ENCODE results near the gene CITED2. TPM values are rescaled to one million over a fixed set of nuclear protein-coding genes. Genes with fewer than 3 reads are reported as not detected.
A peak's percentile ranks its signal among the peaks of the same experiment; 100 is the strongest.

The CITED2 gene
- total RNA-seq, 1 donor from 2014 or later, result 10.3 TPM

- DNase-seq (ENCODE audit: low read depth) (peak; percentile 61), FAIRE-seq (peak; percentile 85)
- H3K27me3 ChIP-seq (ENCODE audit: control insufficient read depth, insufficient read depth, low read length), result no peaks in the 10 kb centered on the region
- no peak for TF ChIP-seq CTCF (IDR thresholded peaks at IDR 0.05; ENCODE audit: insufficient read depth, low read length, severe bottlenecking)
- H3K4me3 ChIP-seq (ENCODE audit: low read depth, low read length), result no peak overlapping the region
- no peaks in the 10 kb centered on the region for H3K36me3 ChIP-seq (ENCODE audit: control insufficient read depth, insufficient read depth, low read length)
Measured at GRCh38 chr6:139344186-139344963, 30.1 kb downstream of the CITED2 start.

GRCh38 chr6:139343052-139343750 is 31.2 kb downstream of the CITED2 start:
- DNase-seq (ENCODE audit: low read depth) (peak; percentile 44), FAIRE-seq (no peak)
- Histone ChIP-seq H3K27me3 (ENCODE audit: control insufficient read depth, insufficient read depth, low read length) (no peaks in the 10 kb centered on the region), H3K4me3 (ENCODE audit: low read depth, low read length) (no peak overlapping the region), H3K36me3 (ENCODE audit: control insufficient read depth, insufficient read depth, low read length) (no peaks in the 10 kb centered on the region)
- no peak for TF ChIP-seq CTCF (IDR thresholded peaks at IDR 0.05; ENCODE audit: insufficient read depth, low read length, severe bottlenecking)

- Histone ChIP-seq H3K4me3 (ENCODE audit: low read depth, low read length) (no peak overlapping the region), H3K36me3 (ENCODE audit: control insufficient read depth, insufficient read depth, low read length) (no peaks in the 10 kb centered on the region), H3K27me3 (ENCODE audit: control insufficient read depth, insufficient read depth, low read length) (no peaks in the 10 kb centered on the region)
- FAIRE-seq, result no peak
- no peak for TF ChIP-seq CTCF (IDR thresholded peaks at IDR 0.05; ENCODE audit: insufficient read depth, low read length, severe bottlenecking)
- DNase-seq (ENCODE audit: low read depth), result no peak
Measured at GRCh38 chr6:139341060-139341459, 33.4 kb downstream of the CITED2 start.

GRCh38 chr6:139338795-139339194 is 35.7 kb downstream of the CITED2 start:
- no peak for FAIRE-seq

GRCh38 chr6:139337830-139338229 is 36.6 kb downstream of the CITED2 start:
- no peaks in the 10 kb centered on the region for H3K27me3 ChIP-seq (ENCODE audit: control insufficient read depth, insufficient read depth, low read length)
- H3K36me3 ChIP-seq (ENCODE audit: control insufficient read depth, insufficient read depth, low read length), result no peaks in the 10 kb centered on the region
- no peak overlapping the region for H3K4me3 ChIP-seq (ENCODE audit: low read depth, low read length)
- no peak for FAIRE-seq
- TF ChIP-seq CTCF (IDR thresholded peaks at IDR 0.05; ENCODE audit: insufficient read depth, low read length, severe bottlenecking), result no peak
- peak; percentile 10 for DNase-seq (ENCODE audit: low read depth)

More at GRCh38 chr6:139338795-139339194, 35.7 kb downstream of the CITED2 start:
- Histone ChIP-seq H3K4me3 (ENCODE audit: low read depth, low read length) (no peak overlapping the region), H3K27me3 (ENCODE audit: control insufficient read depth, insufficient read depth, low read length) (no peaks in the 10 kb centered on the region), H3K36me3 (ENCODE audit: control insufficient read depth, insufficient read depth, low read length) (no peaks in the 10 kb centered on the region)
- DNase-seq (ENCODE audit: low read depth), result no peak
- TF ChIP-seq CTCF (IDR thresholded peaks at IDR 0.05; ENCODE audit: insufficient read depth, low read length, severe bottlenecking), result no peak

All from bronchial epithelial cell (primary cell).